Measurements from ENCODE around the gene CDH26.
"Not testable (repeated sequence)": the region's sequence is repeated elsewhere in the genome, so short reads cannot be mapped to it uniquely, and the experiment has no call there.

Gene CDH26

GRCh38 chr20:59948828-59949720, 9.1 kb upstream of the CDH26 start:
- TF ChIP-seq CTCF (conservative IDR thresholded peaks at IDR 0.05; ENCODE audit: low read length): peak; percentile 72
- no peak overlapping the region for H3K4me3 ChIP-seq (ENCODE audit: low read length)
- DNase-seq (ENCODE audit: low read depth): peak; percentile 67

GRCh38 chr20:59949911-59950310, 8.3 kb upstream of the CDH26 start:
- no peak for DNase-seq (ENCODE audit: low read depth)
- no peak overlapping the region for H3K4me3 ChIP-seq (ENCODE audit: low read length)
- TF ChIP-seq CTCF (conservative IDR thresholded peaks at IDR 0.05; ENCODE audit: low read length): no peak

- H3K4me3 ChIP-seq (ENCODE audit: low read length): no peak overlapping the region
- DNase-seq (ENCODE audit: low read depth): no peak
- TF ChIP-seq CTCF (conservative IDR thresholded peaks at IDR 0.05; ENCODE audit: low read length): no peak
Observed at GRCh38 chr20:59954718-59955117, 3.5 kb upstream of the CDH26 start.

GRCh38 chr20:59955131-59955796, 3.0 kb upstream of the CDH26 start:
- DNase-seq (ENCODE audit: low read depth): peak; percentile 35
- peak; percentile 52 for TF ChIP-seq CTCF (conservative IDR thresholded peaks at IDR 0.05; ENCODE audit: low read length)
- no peak overlapping the region for H3K4me3 ChIP-seq (ENCODE audit: low read length)

- H3K4me3 ChIP-seq (ENCODE audit: low read length); DNase-seq (ENCODE audit: low read depth): not testable (repeated sequence)
Observed at GRCh38 chr20:59957568-59957967, 655 bp upstream of the CDH26 start.

GRCh38 chr20:59958626-59959025, 403 bp downstream of the CDH26 start:
- no peak for TF ChIP-seq CTCF (conservative IDR thresholded peaks at IDR 0.05; ENCODE audit: low read length)
- H3K4me3 ChIP-seq (ENCODE audit: low read length): no peak overlapping the region
- no peak for DNase-seq (ENCODE audit: low read depth)

- no peak for TF ChIP-seq CTCF (conservative IDR thresholded peaks at IDR 0.05; ENCODE audit: low read length)
Observed at GRCh38 chr20:59961423-59961822, 3.2 kb downstream of the CDH26 start.

More at GRCh38 chr20:59961423-59961822, 3.2 kb downstream of the CDH26 start:
- DNase-seq (ENCODE audit: low read depth): no peak
- H3K4me3 ChIP-seq (ENCODE audit: low read length): no peak overlapping the region
